Endothelial cell of umbilical vein (primary cell): ENCODE measurements around the gene TMEM175. TPM values are rescaled to one million over a fixed set of nuclear protein-coding genes. Genes with fewer than 3 reads are reported as not detected.

Experiments used
- BruUV-seq: library from RNA; stranded (reverse); fragments of 400-500 nt; replicated peaks from 2 replicates; lab custom pipeline; 2021; lab: Mats Ljungman, UMichigan
- CTCF ChIA-PET: fragments of 300-600, 350-600 bp; sonication (Branson Sonifier 250); formaldehyde crosslinking; loops from one replicate; lab custom pipeline; 2021; ENCODE audit warnings: antibody characterized with exemption, inconsistent platforms; lab: Charles Lee
- POLR2A ChIA-PET: fragments of 300-600, 350-600 bp; sonication (Branson Sonifier 250); formaldehyde crosslinking; loops from one replicate; lab custom pipeline; 2021; ENCODE audit warnings: antibody characterized with exemption, inconsistent platforms; lab: Charles Lee
- DNase-seq: peaks from one replicate; pipeline ENCODE4 v3.0.0-alpha.2; 2011; ENCODE audit warnings: low read depth, low spot score
- FAIRE-seq: peaks from 2 replicates; lab custom pipeline; 2011; peaks lifted over from hg19 to GRCh38; lab: Jason Lieb, UNC
- H2AFZ ChIP-seq: 2 replicates; pipeline ENCODE4 v1.6.0; 2012; ENCODE audit warnings: low read depth, low read length, control low read depth, inconsistent platforms
- H3K27ac ChIP-seq: 2 replicates; pipeline ENCODE4 v1.5.1; 2011; ENCODE audit warnings: low read depth, mild to moderate bottlenecking, control low read depth, low read length, moderate library complexity; ENCODE audit not compliant: insufficient read depth
- H3K27me3 ChIP-seq, 2 experiments: 2 replicates each; pipeline versions ENCODE4 v1.6.0 to v1.6.1; 2011; ENCODE audit warnings: low read length in 2 of 2, mixed read lengths in 1 of 2; ENCODE audit not compliant: control insufficient read depth in 2 of 2, insufficient read depth in 2 of 2
- H3K36me3 ChIP-seq, 2 experiments: 2 replicates in 1 of 2; 3 replicates in 1 of 2; pipeline ENCODE4 v1.5.1; 2011; ENCODE audit warnings: low read length in 2 of 2, mild to moderate bottlenecking in 1 of 2, moderate library complexity in 1 of 2; ENCODE audit not compliant: control insufficient read depth in 2 of 2, insufficient read depth in 2 of 2; ENCODE audit errors: extremely low read depth in 1 of 2
- H3K4me1 ChIP-seq: 3 replicates; pipeline ENCODE4 v1.5.1; 2011; ENCODE audit warnings: mild to moderate bottlenecking, low read length; ENCODE audit not compliant: control insufficient read depth, insufficient read depth; ENCODE audit errors: extremely low read depth
- H3K4me2 ChIP-seq: 2 replicates; pipeline ENCODE4 v1.6.1; 2011; ENCODE audit warnings: low read length, control low read depth, mixed read lengths; ENCODE audit not compliant: insufficient read depth
- H3K4me3 ChIP-seq, 3 experiments: fragments of 200-600 bp in 1 of 3; sonication (generic), shearing (Covaris generic) in 1 of 3; replicated peaks in 1 of 3; 2 replicates each; pipeline ENCODE4 v1.5.1; 2011 to 2016; ENCODE audit warnings: control low read depth in 3 of 3, low read length in 3 of 3, mild to moderate bottlenecking in 2 of 3, inconsistent platforms in 1 of 3, low read depth in 1 of 3, moderate library complexity in 1 of 3; ENCODE audit not compliant: insufficient read depth in 1 of 3
- H3K79me2 ChIP-seq: 2 replicates; pipeline ENCODE4 v1.6.0; 2012; ENCODE audit warnings: low read length, inconsistent platforms; ENCODE audit not compliant: control insufficient read depth, insufficient read depth
- H3K9ac ChIP-seq: replicated peaks from 2 replicates; pipeline ENCODE3; 2011; ENCODE audit warnings: low read length, control low read depth; ENCODE audit not compliant: insufficient read depth; ENCODE audit errors: extremely low read depth
- H3K9me1 ChIP-seq: replicated peaks from 3 replicates; pipeline ENCODE4 v1.6.0; 2011; ENCODE audit warnings: mild to moderate bottlenecking, low read length; ENCODE audit not compliant: control insufficient read depth, insufficient read depth; ENCODE audit errors: extremely low read depth
- H3K9me3 ChIP-seq: replicated peaks from 2 replicates; pipeline ENCODE4 v1.5.1; 2012; ENCODE audit warnings: low read length, inconsistent platforms; ENCODE audit not compliant: control insufficient read depth, insufficient read depth
- H4K20me1 ChIP-seq: replicated peaks from 2 replicates; pipeline ENCODE3; 2011; ENCODE audit warnings: mild to moderate bottlenecking, low read length; ENCODE audit not compliant: control insufficient read depth, insufficient read depth; ENCODE audit errors: extremely low read depth
- EZH2 ChIP-seq: IDR thresholded peaks from 2 replicates; pipeline ENCODE4 v1.6.1; 2012; ENCODE audit warnings: borderline replicate concordance, low read depth, mild to moderate bottlenecking, moderate library complexity, low read length, inconsistent platforms; ENCODE audit not compliant: severe bottlenecking
- MYC ChIP-seq: IDR thresholded peaks from one replicate; pipeline ENCODE4 v1.6.1; 2011; ENCODE audit warnings: mild to moderate bottlenecking, low read depth, low read length
- POLR2AphosphoS5 ChIP-seq: IDR thresholded peaks from 2 replicates; pipeline ENCODE4 v1.6.1; 2012; ENCODE audit warnings: low read depth, mild to moderate bottlenecking, control low read depth, low read length, moderate library complexity; ENCODE audit not compliant: insufficient read depth
- dilution Hi-C: fragments of 300-500 bp; cut with MboI; formaldehyde crosslinking; loops from one replicate; pipeline ENCODE4 v1.15.0; 2019; ENCODE audit warnings: low sequenced_read_pairs; ENCODE audit not compliant: extremely low pct_ligation_motif_present
- intact Hi-C: fragments of 100-400 bp; cut with micrococcal nuclease; formaldehyde crosslinking; loops from one replicate; pipeline ENCODE4 v1.10.0; 2022
- polyA plus RNA-seq, 4 experiments: library from polyadenylated mRNA; depleted of rRNA in 3 of 4; stranded (reverse) in 3 of 4; unstranded in 1 of 4; fragments of >200 nt; gene quantifications; 2 replicates each; pipeline versions ENCODE4 v1.2.1 to v1.2.3, GENCODE V29; 2011 to 2012; ENCODE audit warnings: missing spikeins in 1 of 4
- total RNA-seq: library from RNA; stranded (reverse); gene quantifications from 2 replicates; pipeline ENCODE4 v1.2.3, GENCODE V29; 2021
- TF ChIP-seq, protein P1 (sequence below): IDR thresholded peaks from 2 replicates; pipeline ENCODE4 v1.6.1; 2011; ENCODE audit not compliant: insufficient read depth, insufficient read length
- TF ChIP-seq, protein P2 (sequence below), 2 donors: IDR thresholded peaks; 1 replicate in 1 of 2; 2 replicates in 1 of 2; pipeline ENCODE4 v1.5.1; 2011; ENCODE audit warnings: low read length in 2 of 2, mild to moderate bottlenecking in 2 of 2, moderate library complexity in 2 of 2, control low read depth in 1 of 2, inconsistent platforms in 1 of 2, low read depth in 1 of 2; ENCODE audit not compliant: insufficient read depth in 1 of 2; ENCODE audit errors: extremely low read depth in 1 of 2

TMEM175 gene
- total and polyA plus RNA-seq, 2 donors (not counting 3 experiments of a cell fraction or from before 2014, with no cell fraction given) = 21.9 to 80.1 TPM

GRCh38 chr4:887034-887763 is 45.1 kb upstream of the TMEM175 start:
- H3K4me3 ChIP-seq = no peak overlapping the region
- FAIRE-seq (no peak), DNase-seq (no peak)
- dilution Hi-C loops (no loop called here), intact Hi-C loops (no loop called here)
- no peak overlapping the region for H3K4me2 ChIP-seq
- no peaks in the 10 kb centered on the region for H3K9me1 ChIP-seq
- no peak overlapping the region for H3K27ac ChIP-seq
- no peaks in the 10 kb centered on the region for H3K79me2 ChIP-seq
- H2AFZ ChIP-seq = no peak overlapping the region
- H3K27me3 ChIP-seq = no peaks in the 10 kb centered on the region
- H3K9ac ChIP-seq = no peak overlapping the region
- H3K4me1 ChIP-seq = no peaks in the 10 kb centered on the region
- CTCF ChIA-PET = no interaction called here
- H4K20me1 ChIP-seq = no peaks in the 10 kb centered on the region
- POLR2A ChIA-PET = no interaction called here
- no peaks in the 10 kb centered on the region for H3K9me3 ChIP-seq
- no TSS peak for BruUV-seq
- TF ChIP-seq, protein P1, sequence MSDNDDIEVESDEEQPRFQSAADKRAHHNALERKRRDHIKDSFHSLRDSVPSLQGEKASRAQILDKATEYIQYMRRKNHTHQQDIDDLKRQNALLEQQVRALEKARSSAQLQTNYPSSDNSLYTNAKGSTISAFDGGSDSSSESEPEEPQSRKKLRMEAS = no peak
- TF ChIP-seq, protein P2, sequence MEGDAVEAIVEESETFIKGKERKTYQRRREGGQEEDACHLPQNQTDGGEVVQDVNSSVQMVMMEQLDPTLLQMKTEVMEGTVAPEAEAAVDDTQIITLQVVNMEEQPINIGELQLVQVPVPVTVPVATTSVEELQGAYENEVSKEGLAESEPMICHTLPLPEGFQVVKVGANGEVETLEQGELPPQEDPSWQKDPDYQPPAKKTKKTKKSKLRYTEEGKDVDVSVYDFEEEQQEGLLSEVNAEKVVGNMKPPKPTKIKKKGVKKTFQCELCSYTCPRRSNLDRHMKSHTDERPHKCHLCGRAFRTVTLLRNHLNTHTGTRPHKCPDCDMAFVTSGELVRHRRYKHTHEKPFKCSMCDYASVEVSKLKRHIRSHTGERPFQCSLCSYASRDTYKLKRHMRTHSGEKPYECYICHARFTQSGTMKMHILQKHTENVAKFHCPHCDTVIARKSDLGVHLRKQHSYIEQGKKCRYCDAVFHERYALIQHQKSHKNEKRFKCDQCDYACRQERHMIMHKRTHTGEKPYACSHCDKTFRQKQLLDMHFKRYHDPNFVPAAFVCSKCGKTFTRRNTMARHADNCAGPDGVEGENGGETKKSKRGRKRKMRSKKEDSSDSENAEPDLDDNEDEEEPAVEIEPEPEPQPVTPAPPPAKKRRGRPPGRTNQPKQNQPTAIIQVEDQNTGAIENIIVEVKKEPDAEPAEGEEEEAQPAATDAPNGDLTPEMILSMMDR (IDR thresholded peaks at IDR 0.05; ENCODE audit: extremely low read depth in 1 of 2, insufficient read depth in 1 of 2, low read depth in 1 of 2, low read length in 2 of 2) = no peak
- no peak for TF ChIP-seq POLR2AphosphoS5
- TF ChIP-seq MYC = no peak
- no peak for TF ChIP-seq EZH2
- H3K36me3 ChIP-seq = peaks cover 0 to 37% of the 10 kb centered on the region in 2 experiments
